HepG2 (cell line): Measurements from ENCODE around the gene GIMAP8.

ENCODE experiments used
- CTCF ChIP-seq: sonication (generic); formaldehyde crosslinking; IDR thresholded peaks from 2 replicates; pipeline ENCODE4 v1.5.0; 2020; ENCODE audit warnings: mild to moderate bottlenecking, missing genetic modification reagents, moderate library complexity
- GABPA ChIP-seq, 2 experiments: IDR thresholded peaks; 2 replicates each; pipeline ENCODE4 v1.6.1; 2011 to 2016; ENCODE audit warnings: low read depth in 2 of 2, low read length in 1 of 2, missing biosample characterization in 1 of 2, missing genetic modification characterization in 1 of 2
- MXI1 ChIP-seq: IDR thresholded peaks from 3 replicates; pipeline ENCODE4 v1.6.1; 2012; ENCODE audit warnings: low read depth, low read length, inconsistent platforms, borderline replicate concordance
- RBM22 ChIP-seq: fragments of 200-400 bp; formaldehyde crosslinking; optimal IDR thresholded peaks from 2 replicates; pipeline ENCODE3; 2017; ENCODE audit warnings: mild to moderate bottlenecking, low read length, moderate library complexity
- SMC3 ChIP-seq: IDR thresholded peaks from 2 replicates; pipeline ENCODE4 v1.6.1; 2011; ENCODE audit warnings: low read length, improper control_type of control experiment
- SRSF9 ChIP-seq: fragments of 200-400 bp; formaldehyde crosslinking; IDR thresholded peaks from 2 replicates; pipeline ENCODE4 v1.6.1; 2018; ENCODE audit warnings: borderline replicate concordance, mild to moderate bottlenecking, low read depth, low read length; ENCODE audit not compliant: insufficient read depth, poor library complexity, severe bottlenecking
- ZNF614 ChIP-seq: IDR thresholded peaks from 2 replicates; pipeline ENCODE4 v1.6.1; 2018; ENCODE audit warnings: missing biosample characterization, missing genetic modification reagents, inconsistent platforms, borderline replicate concordance
- TF ChIP-seq, protein P1 (sequence below): sonication (generic); formaldehyde crosslinking; IDR thresholded peaks from 2 replicates; pipeline ENCODE4 v1.8.1; 2022; ENCODE audit warnings: low read depth, mild to moderate bottlenecking, missing genetic modification reagents

GRCh38 chr7:150417863-150418262, 32.6 kb upstream of the GIMAP8 start:
- TF ChIP-seq SRSF9 (no peak), MXI1 (no peak), GABPA (IDR thresholded peaks at IDR 0.05; ENCODE audit: low read depth, low read length) (no peak), GABPA (CRISPR knock-in tag; IDR thresholded peaks at IDR 0.05; ENCODE audit: low read depth) (no peak), RBM22 (no peak), CTCF (no peak), SMC3 (no peak), ZNF614 (CRISPR knock-in tag) (no peak)
- TF ChIP-seq, protein P1, sequence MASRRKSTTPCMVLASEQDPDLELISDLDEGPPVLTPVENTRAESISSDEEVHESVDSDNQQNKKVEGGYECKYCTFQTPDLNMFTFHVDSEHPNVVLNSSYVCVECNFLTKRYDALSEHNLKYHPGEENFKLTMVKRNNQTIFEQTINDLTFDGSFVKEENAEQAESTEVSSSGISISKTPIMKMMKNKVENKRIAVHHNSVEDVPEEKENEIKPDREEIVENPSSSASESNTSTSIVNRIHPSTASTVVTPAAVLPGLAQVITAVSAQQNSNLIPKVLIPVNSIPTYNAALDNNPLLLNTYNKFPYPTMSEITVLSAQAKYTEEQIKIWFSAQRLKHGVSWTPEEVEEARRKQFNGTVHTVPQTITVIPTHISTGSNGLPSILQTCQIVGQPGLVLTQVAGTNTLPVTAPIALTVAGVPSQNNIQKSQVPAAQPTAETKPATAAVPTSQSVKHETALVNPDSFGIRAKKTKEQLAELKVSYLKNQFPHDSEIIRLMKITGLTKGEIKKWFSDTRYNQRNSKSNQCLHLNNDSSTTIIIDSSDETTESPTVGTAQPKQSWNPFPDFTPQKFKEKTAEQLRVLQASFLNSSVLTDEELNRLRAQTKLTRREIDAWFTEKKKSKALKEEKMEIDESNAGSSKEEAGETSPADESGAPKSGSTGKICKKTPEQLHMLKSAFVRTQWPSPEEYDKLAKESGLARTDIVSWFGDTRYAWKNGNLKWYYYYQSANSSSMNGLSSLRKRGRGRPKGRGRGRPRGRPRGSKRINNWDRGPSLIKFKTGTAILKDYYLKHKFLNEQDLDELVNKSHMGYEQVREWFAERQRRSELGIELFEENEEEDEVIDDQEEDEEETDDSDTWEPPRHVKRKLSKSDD = no peak
